H9 (cell line): ENCODE data around the gene PIRT. TPM values are rescaled to one million over a fixed set of nuclear protein-coding genes. Genes with fewer than 3 reads are reported as not detected.

Source experiments
- DNase-seq: peaks from one replicate; pipeline ENCODE4 v3.0.0-alpha.2; 2017
- H2AFZ ChIP-seq: one replicate; pipeline ENCODE4 v1.6.1; 2013; ENCODE audit warnings: mild to moderate bottlenecking, low read length, control low read depth, moderate library complexity
- H2AK5ac ChIP-seq: 2 replicates; pipeline ENCODE4 v1.6.1; 2013; ENCODE audit warnings: low read length, control low read depth, mixed read lengths; ENCODE audit not compliant: insufficient read length
- H2BK120ac ChIP-seq: one replicate; pipeline ENCODE4 v1.6.1; 2013; ENCODE audit warnings: low read depth, mild to moderate bottlenecking, low read length, control low read depth, inconsistent platforms; ENCODE audit not compliant: poor library complexity, severe bottlenecking
- H2BK12ac ChIP-seq: 2 replicates; pipeline ENCODE4 v1.6.1; 2013; ENCODE audit warnings: low read length, control low read depth, mixed read lengths, low read depth; ENCODE audit not compliant: insufficient read length
- H2BK15ac ChIP-seq: 2 replicates; pipeline ENCODE4 v1.6.1; 2013; ENCODE audit warnings: low read depth, low read length, control low read depth
- H2BK20ac ChIP-seq: one replicate; pipeline ENCODE4 v1.6.1; 2013; ENCODE audit warnings: low read depth, mild to moderate bottlenecking, low read length, control low read depth, inconsistent platforms; ENCODE audit not compliant: poor library complexity, severe bottlenecking
- H2BK5ac ChIP-seq: 2 replicates; pipeline ENCODE4 v1.6.1; 2013; ENCODE audit warnings: low read length, control low read depth, mixed read lengths; ENCODE audit not compliant: insufficient read length
- H3K14ac ChIP-seq: 2 replicates; pipeline ENCODE4 v1.6.1; 2013; ENCODE audit warnings: low read length, control low read depth; ENCODE audit not compliant: insufficient read depth
- H3K18ac ChIP-seq: 2 replicates; pipeline ENCODE4 v1.6.1; 2013; ENCODE audit warnings: low read depth, mild to moderate bottlenecking, mixed read lengths, low read length, control low read depth; ENCODE audit not compliant: insufficient read length
- H3K23ac ChIP-seq: 2 replicates; pipeline ENCODE4 v1.6.1; 2013; ENCODE audit warnings: low read length, control low read depth, mixed read lengths, low read depth; ENCODE audit not compliant: insufficient read length
- H3K23me2 ChIP-seq: 2 replicates; pipeline ENCODE4 v1.6.1; 2013; ENCODE audit warnings: low read depth, mild to moderate bottlenecking, mixed read lengths, low read length, control low read depth; ENCODE audit not compliant: insufficient read length, poor library complexity, severe bottlenecking
- H3K27ac ChIP-seq: 2 replicates; pipeline ENCODE4 v1.5.1; 2013; ENCODE audit warnings: low read length, control low read depth, mixed read lengths, low read depth; ENCODE audit not compliant: insufficient read length
- H3K27me3 ChIP-seq: 2 replicates; pipeline ENCODE4 v1.6.1; 2013; ENCODE audit warnings: low read length, control low read depth, inconsistent platforms; ENCODE audit not compliant: insufficient read depth
- H3K4ac ChIP-seq: 2 replicates; pipeline ENCODE4 v1.6.1; 2013; ENCODE audit warnings: low read depth, mild to moderate bottlenecking, control low read depth, inconsistent platforms, low read length, moderate library complexity
- H3K4me1 ChIP-seq: 2 replicates; pipeline ENCODE4 v1.6.1; 2013; ENCODE audit warnings: low read length, control low read depth, inconsistent platforms; ENCODE audit not compliant: insufficient read depth
- H3K4me2 ChIP-seq: 2 replicates; pipeline ENCODE4 v1.6.1; 2013; ENCODE audit warnings: low read length, control low read depth, mixed read lengths; ENCODE audit not compliant: insufficient read length, insufficient read depth
- H3K56ac ChIP-seq: 2 replicates; pipeline ENCODE4 v1.6.1; 2013; ENCODE audit warnings: low read depth, mild to moderate bottlenecking, mixed read lengths, low read length, control low read depth; ENCODE audit not compliant: insufficient read length
- H3K79me1 ChIP-seq: 2 replicates; pipeline ENCODE4 v1.6.1; 2013; ENCODE audit warnings: low read depth, mild to moderate bottlenecking, moderate library complexity, low read length, control low read depth, inconsistent platforms; ENCODE audit not compliant: insufficient read depth, poor library complexity, severe bottlenecking
- H3K79me2 ChIP-seq: 2 replicates; pipeline ENCODE4 v1.6.1; 2013; ENCODE audit warnings: low read length, control low read depth, inconsistent platforms; ENCODE audit not compliant: insufficient read depth
- H3K9ac ChIP-seq: 2 replicates; pipeline ENCODE4 v1.6.1; 2013; ENCODE audit warnings: low read length, control low read depth, mixed read lengths; ENCODE audit not compliant: insufficient read length; ENCODE audit errors: extremely low read depth
- H3K9me3 ChIP-seq: one replicate; pipeline ENCODE4 v1.6.1; 2013; ENCODE audit warnings: low read depth, low read length, inconsistent platforms; ENCODE audit not compliant: control insufficient read depth
- H3T11ph ChIP-seq: one replicate; pipeline ENCODE4 v1.6.1; 2013; ENCODE audit warnings: mild to moderate bottlenecking, low read length, control low read depth, inconsistent platforms
- H4K20me1 ChIP-seq: one replicate; pipeline ENCODE4 v1.6.1; 2013; ENCODE audit not compliant: control insufficient read depth, insufficient read length, insufficient read depth
- H4K5ac ChIP-seq: 2 replicates; pipeline ENCODE4 v1.6.1; 2013; ENCODE audit warnings: low read depth, mild to moderate bottlenecking, mixed read lengths, low read length, control low read depth; ENCODE audit not compliant: insufficient read length
- H4K8ac ChIP-seq: replicated peaks from 2 replicates; pipeline ENCODE4 v1.6.1; 2013; ENCODE audit warnings: low read length, control low read depth, mixed read lengths, low read depth; ENCODE audit not compliant: insufficient read length
- H4K91ac ChIP-seq: 2 replicates; pipeline ENCODE4 v1.6.1; 2013; ENCODE audit warnings: low read depth, mild to moderate bottlenecking, moderate library complexity, mixed read lengths, low read length, control low read depth; ENCODE audit not compliant: insufficient read length
- H3K27ac Mint-ChIP-seq, 3 experiments: 2 replicates in 2 of 3; 3 replicates in 1 of 3; pipeline ENCODE4 v1.8.0; 2020 to 2021; ENCODE audit warnings: mixed read lengths in 3 of 3, mild to moderate bottlenecking in 1 of 3, moderate library complexity in 1 of 3
- H3K27me3 Mint-ChIP-seq: 2 replicates; pipeline ENCODE4 v1.8.0; 2021; ENCODE audit warnings: low read depth, mild to moderate bottlenecking, moderate library complexity, mixed read lengths
- H3K36me3 Mint-ChIP-seq, 3 experiments: 2 replicates in 2 of 3; 3 replicates in 1 of 3; pipeline ENCODE4 v1.8.0; 2020 to 2021; ENCODE audit warnings: low read depth in 3 of 3, mixed read lengths in 3 of 3; ENCODE audit not compliant: insufficient read depth in 1 of 3
- H3K4me1 Mint-ChIP-seq, 2 experiments: 2 replicates each; pipeline ENCODE4 v1.8.0; 2020; ENCODE audit warnings: mixed read lengths in 2 of 2
- H3K4me3 Mint-ChIP-seq, 2 experiments: 2 replicates in 1 of 2; 3 replicates in 1 of 2; pipeline ENCODE4 v1.8.0; 2020 to 2021; ENCODE audit warnings: mild to moderate bottlenecking in 2 of 2, mixed read lengths in 2 of 2, moderate library complexity in 1 of 2
- H3K9me3 Mint-ChIP-seq, 2 experiments: 2 replicates in 1 of 2; 3 replicates in 1 of 2; pipeline ENCODE4 v1.8.0; 2020; ENCODE audit warnings: mild to moderate bottlenecking in 2 of 2, mixed read lengths in 2 of 2, moderate library complexity in 1 of 2
- WGBS: extraction: QIAGEN DNeasy Blood & Tissue Kit; methylation state at CpG from one replicate; pipeline ENCODE4 v1.1.7; 2013; ENCODE audit warnings: missing lambda C conversion rate, low lambda C conversion rate, mixed read lengths; ENCODE audit not compliant: insufficient read length; ENCODE audit errors: extremely low coverage; 5-methylcytosine and 5-hydroxymethylcytosine counted together
- total RNA-seq: library from RNA; stranded (reverse); gene quantifications from 2 replicates; pipeline ENCODE4 v1.2.1, GENCODE V29; 2021
- TF ChIP-seq, protein P1 (sequence below): fragments of 200-600 bp; sonication (generic); conservative IDR thresholded peaks from 3 replicates; pipeline ENCODE4 v1.8.0; 2021; ENCODE audit warnings: antibody characterized with exemption, mild to moderate bottlenecking

The PIRT gene
- total RNA-seq, 1 experiment from 2014 or later, result not detected

DNA sequence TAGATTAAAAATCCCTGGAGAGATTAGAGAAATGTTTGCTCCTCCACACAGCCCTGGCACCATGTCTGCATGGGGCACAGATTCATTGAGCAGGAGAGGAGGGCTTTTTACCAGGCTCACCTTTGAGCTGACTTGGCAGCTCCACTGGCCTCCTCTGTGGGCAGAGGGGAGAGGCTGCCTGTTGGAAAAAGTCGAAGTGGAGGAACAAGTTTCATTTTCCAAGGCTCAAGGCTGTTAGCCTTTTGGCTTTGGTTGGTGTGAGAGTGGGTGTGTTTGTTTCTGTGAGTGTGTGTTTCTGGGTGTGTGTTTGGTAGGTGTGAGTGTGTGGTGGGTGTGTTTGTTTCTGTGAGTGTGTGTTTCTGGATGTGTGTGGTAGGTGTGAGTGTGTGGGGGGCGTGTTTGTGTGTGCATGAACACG lies 39.5 kb downstream of the PIRT start:
- peaks cover 0 to 3% of the 10 kb centered on the region in 2 experiments; a peak in 2 of 4 replicates for H3K4me1 Mint-ChIP-seq
- Histone ChIP-seq H3K23ac (no peak overlapping the region), H3K9ac (no peak overlapping the region), H3K79me2 (no peaks in the 10 kb centered on the region), H2BK15ac (no peak overlapping the region), H3K27me3 (no peaks in the 10 kb centered on the region), H3K4ac (no peak overlapping the region), H2AK5ac (no peak overlapping the region), H2BK12ac (no peak overlapping the region), H3K27ac (no peak overlapping the region), H4K91ac (no peak overlapping the region), H3K4me1 (peaks cover 3% of the 10 kb centered on the region; the same call in 1 of the 2 replicates), H3K14ac (no peak overlapping the region), H2BK120ac (no peak overlapping the region), H3K9me3 (no peaks in the 10 kb centered on the region), H2BK20ac (no peak overlapping the region), H3K18ac (no peak overlapping the region), H4K20me1 (no peaks in the 10 kb centered on the region), H2AFZ (no peak overlapping the region), H3K56ac (no peak overlapping the region), H4K8ac (no peak overlapping the region), H4K5ac (no peak overlapping the region), H3K23me2 (no peaks in the 10 kb centered on the region), H3T11ph (no peak overlapping the region), H3K79me1 (no peaks in the 10 kb centered on the region), H3K4me2 (no peak overlapping the region), H2BK5ac (peak overlapping the region; percentile 35)
- H3K27me3 Mint-ChIP-seq, result no peaks in the 10 kb centered on the region
- no peak for DNase-seq
- no peak overlapping the region for H3K4me3 Mint-ChIP-seq
- 100% methylated on average over 1 of the region's 3 CpGs for WGBS
- H3K36me3 Mint-ChIP-seq, result no peaks in the 10 kb centered on the region
- TF ChIP-seq, protein P1, sequence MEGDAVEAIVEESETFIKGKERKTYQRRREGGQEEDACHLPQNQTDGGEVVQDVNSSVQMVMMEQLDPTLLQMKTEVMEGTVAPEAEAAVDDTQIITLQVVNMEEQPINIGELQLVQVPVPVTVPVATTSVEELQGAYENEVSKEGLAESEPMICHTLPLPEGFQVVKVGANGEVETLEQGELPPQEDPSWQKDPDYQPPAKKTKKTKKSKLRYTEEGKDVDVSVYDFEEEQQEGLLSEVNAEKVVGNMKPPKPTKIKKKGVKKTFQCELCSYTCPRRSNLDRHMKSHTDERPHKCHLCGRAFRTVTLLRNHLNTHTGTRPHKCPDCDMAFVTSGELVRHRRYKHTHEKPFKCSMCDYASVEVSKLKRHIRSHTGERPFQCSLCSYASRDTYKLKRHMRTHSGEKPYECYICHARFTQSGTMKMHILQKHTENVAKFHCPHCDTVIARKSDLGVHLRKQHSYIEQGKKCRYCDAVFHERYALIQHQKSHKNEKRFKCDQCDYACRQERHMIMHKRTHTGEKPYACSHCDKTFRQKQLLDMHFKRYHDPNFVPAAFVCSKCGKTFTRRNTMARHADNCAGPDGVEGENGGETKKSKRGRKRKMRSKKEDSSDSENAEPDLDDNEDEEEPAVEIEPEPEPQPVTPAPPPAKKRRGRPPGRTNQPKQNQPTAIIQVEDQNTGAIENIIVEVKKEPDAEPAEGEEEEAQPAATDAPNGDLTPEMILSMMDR, result no peak
- H3K27ac Mint-ChIP-seq, result no peak overlapping the region
- H3K9me3 Mint-ChIP-seq, result no peaks in the 10 kb centered on the region
